H1 (cell line): ENCODE measurements around the gene FOXE1. TPM values are rescaled to one million over a fixed set of nuclear protein-coding genes. Genes with fewer than 3 reads are reported as not detected.

Experiments
- CBX5 ChIP-seq: fragments of 300-800, 300-1000 bp; sonication (generic); IDR thresholded peaks from 2 replicates; pipeline ENCODE4 v1.7.1; 2016; ENCODE audit warnings: antibody characterized with exemption, low read length, low read depth
- CHD7 ChIP-seq: fragments of 300-600 bp; sonication (generic); IDR thresholded peaks from 2 replicates; pipeline ENCODE4 v1.7.1; 2012; ENCODE audit warnings: low read length, moderate library complexity, mild to moderate bottlenecking, inconsistent platforms; ENCODE audit not compliant: insufficient replicate concordance
- CREB1 ChIP-seq: IDR thresholded peaks from 2 replicates; pipeline ENCODE4 v1.6.1; 2012; ENCODE audit warnings: inconsistent platforms
- GABPA ChIP-seq: IDR thresholded peaks from 2 replicates; pipeline ENCODE4 v1.6.1; 2011; ENCODE audit warnings: mild to moderate bottlenecking, low read length, moderate library complexity, borderline replicate concordance; ENCODE audit not compliant: insufficient read depth
- PHF8 ChIP-seq: fragments of 200-600 bp; sonication (generic); conservative IDR thresholded peaks from 2 replicates; pipeline ENCODE4 v1.7.1; 2012; ENCODE audit warnings: low read depth, mild to moderate bottlenecking, inconsistent platforms, low read length, moderate library complexity
- POLR2A ChIP-seq, 2 experiments: IDR thresholded peaks; 1 replicate in 1 of 2; 2 replicates in 1 of 2; pipeline ENCODE4 v1.6.1; 2011; ENCODE audit warnings: low read depth in 2 of 2, low read length in 2 of 2, mild to moderate bottlenecking in 2 of 2; ENCODE audit errors: control extremely low read depth in 1 of 2
- RAD21 ChIP-seq, 2 experiments: IDR thresholded peaks in 1 of 2; conservative IDR thresholded peaks in 1 of 2; 2 replicates each; pipeline ENCODE4 v1.6.1; 2011; ENCODE audit warnings: low read depth in 2 of 2, low read length in 2 of 2, improper control_type of control experiment in 1 of 2, inconsistent platforms in 1 of 2, mild to moderate bottlenecking in 1 of 2, moderate library complexity in 1 of 2
- RFX5 ChIP-seq: IDR thresholded peaks from 2 replicates; pipeline ENCODE4 v1.6.1; 2011; ENCODE audit warnings: low read depth, low read length, improper control_type of control experiment, borderline replicate concordance
- SUZ12 ChIP-seq: fragments of 200-600 bp; sonication (generic); IDR thresholded peaks from 2 replicates; pipeline ENCODE4 v1.6.1; 2012; ENCODE audit warnings: mild to moderate bottlenecking, inconsistent platforms, low read length, moderate library complexity, mixed read lengths
- polyA plus RNA-seq, 7 experiments: library from polyadenylated mRNA; depleted of rRNA in 3 of 7; stranded (reverse) in 5 of 7; unstranded in 2 of 7; fragments of >200 nt in 5 of 7; fragments of 200-250 nt in 2 of 7; gene quantifications; 1 replicate in 5 of 7; 2 replicates in 1 of 7; 4 replicates in 1 of 7; pipeline versions ENCODE4 v1.2.1 to v1.2.3, GENCODE V29; 2011 to 2013; ENCODE audit warnings: missing spikeins in 2 of 7, mixed read lengths in 2 of 7
- total RNA-seq: library from RNA; stranded (reverse); fragmentation: NEBNext Ultra II Directional; extraction: Animal tissue kit (Norgen Biotek cat#: 25700); gene quantifications from 2 replicates; pipeline ENCODE4 v1.2.1, GENCODE V29; 2021

Gene FOXE1
- total and polyA plus RNA-seq, 2 of the 8 experiments (the other 6 are each of a cell fraction or from before 2014, with no cell fraction given) = 0.03 TPM; not detected in 1

GRCh38 chr9:97806721-97807120, 46.3 kb upstream of the FOXE1 start (continued):
- TF ChIP-seq CHD7 (no peak), RAD21 (IDR thresholded peaks at IDR 0.05 in 1 of 2, conservative IDR thresholded peaks at IDR 0.05 in 1 of 2; ENCODE audit: low read depth in 2 of 2, low read length in 2 of 2) (no peak), GABPA (no peak), CBX5 (no peak), RFX5 (no peak), SUZ12 (no peak), CREB1 (no peak), POLR2A (IDR thresholded peaks at IDR 0.05; ENCODE audit: control extremely low read depth in 1 of 2, low read depth in 2 of 2, low read length in 2 of 2) (no peak), PHF8 (no peak)
